Kidney epithelial cell (primary cell): ENCODE measurements around the gene ACCS. TPM values are rescaled to one million over a fixed set of nuclear protein-coding genes. Genes with fewer than 3 reads are reported as not detected.

Source experiments
- DNase-seq: peaks from one replicate; pipeline ENCODE4 v3.0.0-alpha.2; 2010; ENCODE audit warnings: low read depth
- H3K27me3 ChIP-seq: 2 replicates; pipeline ENCODE4 v1.6.0; 2011; ENCODE audit warnings: low read length; ENCODE audit not compliant: control insufficient read depth, insufficient read depth
- H3K36me3 ChIP-seq: 2 replicates; pipeline ENCODE4 v1.5.1; 2011; ENCODE audit warnings: low read length; ENCODE audit not compliant: control insufficient read depth, insufficient read depth
- H3K4me3 ChIP-seq: 2 replicates; pipeline ENCODE4 v1.5.1; 2011; ENCODE audit warnings: low read depth, mild to moderate bottlenecking, control low read depth, low read length
- total RNA-seq: library from RNA; depleted of rRNA; stranded (reverse); fragments of >200 nt; gene quantifications from 2 replicates; pipeline ENCODE4 v1.2.3, GENCODE V29; 2015
- TF ChIP-seq, protein P1 (sequence below): IDR thresholded peaks from 2 replicates; pipeline ENCODE4 v1.5.1; 2011; ENCODE audit warnings: mild to moderate bottlenecking, moderate library complexity, low read length, control low read depth, inconsistent platforms; ENCODE audit not compliant: insufficient read depth, poor library complexity, severe bottlenecking

The ACCS gene, protein sequence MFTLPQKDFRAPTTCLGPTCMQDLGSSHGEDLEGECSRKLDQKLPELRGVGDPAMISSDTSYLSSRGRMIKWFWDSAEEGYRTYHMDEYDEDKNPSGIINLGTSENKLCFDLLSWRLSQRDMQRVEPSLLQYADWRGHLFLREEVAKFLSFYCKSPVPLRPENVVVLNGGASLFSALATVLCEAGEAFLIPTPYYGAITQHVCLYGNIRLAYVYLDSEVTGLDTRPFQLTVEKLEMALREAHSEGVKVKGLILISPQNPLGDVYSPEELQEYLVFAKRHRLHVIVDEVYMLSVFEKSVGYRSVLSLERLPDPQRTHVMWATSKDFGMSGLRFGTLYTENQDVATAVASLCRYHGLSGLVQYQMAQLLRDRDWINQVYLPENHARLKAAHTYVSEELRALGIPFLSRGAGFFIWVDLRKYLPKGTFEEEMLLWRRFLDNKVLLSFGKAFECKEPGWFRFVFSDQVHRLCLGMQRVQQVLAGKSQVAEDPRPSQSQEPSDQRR
- 14.3 and 17.6 TPM in 2 replicates for total RNA-seq

DNA sequence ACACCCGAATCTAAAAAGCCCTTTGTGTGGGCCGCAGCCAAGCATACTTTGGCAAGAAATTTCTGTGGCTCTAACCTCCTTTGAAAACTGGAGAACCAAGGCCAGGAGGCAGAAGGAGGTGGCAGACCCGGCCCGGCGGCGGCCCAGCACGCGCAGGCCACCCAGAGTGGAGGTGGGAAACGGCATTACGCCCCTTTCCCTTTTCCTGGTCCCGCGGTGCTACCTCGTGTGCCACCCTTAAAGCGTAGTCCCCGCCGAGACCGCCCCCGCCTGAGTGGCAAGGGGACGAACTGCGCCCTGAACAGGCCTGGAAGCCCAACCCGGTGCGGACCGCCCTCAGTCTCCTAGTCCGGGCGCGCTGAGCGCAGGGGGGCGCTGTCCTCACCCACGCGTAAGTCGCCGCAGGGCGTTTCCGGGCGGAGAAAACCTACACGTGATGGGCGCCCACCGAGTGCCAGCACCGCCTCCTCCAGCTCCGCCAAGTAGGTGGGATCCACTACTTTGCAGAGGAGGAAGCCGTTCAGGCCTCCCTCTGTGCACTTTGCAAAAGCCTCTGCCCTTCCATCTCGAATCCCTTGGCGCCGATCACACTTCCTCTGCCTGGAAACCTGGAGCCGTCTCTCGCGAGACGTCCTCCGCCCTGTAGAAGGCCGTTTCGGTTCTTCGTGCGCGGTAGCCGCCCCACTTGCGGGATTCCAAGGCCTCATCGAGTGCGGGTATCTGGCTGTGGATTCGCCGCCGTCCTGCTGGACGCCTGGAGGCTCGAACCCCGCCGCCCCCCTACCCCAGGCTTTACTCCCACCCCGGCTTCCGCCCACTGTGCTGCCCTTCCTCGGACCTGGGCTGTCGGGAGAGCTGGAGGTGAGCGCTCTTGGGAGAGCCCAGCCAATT is at the start of gene ACCS:
Gene ACCS, plus strand, starts transcription at position 430 of the 891 bp plus-strand sequence. CDS start 1,358 bp downstream, outside the sequence.
- peak; percentile 69 for DNase-seq
- Histone ChIP-seq H3K27me3 (no peaks in the 10 kb centered on the region), H3K36me3 (no peaks in the 10 kb centered on the region), H3K4me3 (peak within 1 kb of the TSS; percentile 57)
- TF ChIP-seq, protein P1, sequence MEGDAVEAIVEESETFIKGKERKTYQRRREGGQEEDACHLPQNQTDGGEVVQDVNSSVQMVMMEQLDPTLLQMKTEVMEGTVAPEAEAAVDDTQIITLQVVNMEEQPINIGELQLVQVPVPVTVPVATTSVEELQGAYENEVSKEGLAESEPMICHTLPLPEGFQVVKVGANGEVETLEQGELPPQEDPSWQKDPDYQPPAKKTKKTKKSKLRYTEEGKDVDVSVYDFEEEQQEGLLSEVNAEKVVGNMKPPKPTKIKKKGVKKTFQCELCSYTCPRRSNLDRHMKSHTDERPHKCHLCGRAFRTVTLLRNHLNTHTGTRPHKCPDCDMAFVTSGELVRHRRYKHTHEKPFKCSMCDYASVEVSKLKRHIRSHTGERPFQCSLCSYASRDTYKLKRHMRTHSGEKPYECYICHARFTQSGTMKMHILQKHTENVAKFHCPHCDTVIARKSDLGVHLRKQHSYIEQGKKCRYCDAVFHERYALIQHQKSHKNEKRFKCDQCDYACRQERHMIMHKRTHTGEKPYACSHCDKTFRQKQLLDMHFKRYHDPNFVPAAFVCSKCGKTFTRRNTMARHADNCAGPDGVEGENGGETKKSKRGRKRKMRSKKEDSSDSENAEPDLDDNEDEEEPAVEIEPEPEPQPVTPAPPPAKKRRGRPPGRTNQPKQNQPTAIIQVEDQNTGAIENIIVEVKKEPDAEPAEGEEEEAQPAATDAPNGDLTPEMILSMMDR: peak; percentile 90

DNA sequence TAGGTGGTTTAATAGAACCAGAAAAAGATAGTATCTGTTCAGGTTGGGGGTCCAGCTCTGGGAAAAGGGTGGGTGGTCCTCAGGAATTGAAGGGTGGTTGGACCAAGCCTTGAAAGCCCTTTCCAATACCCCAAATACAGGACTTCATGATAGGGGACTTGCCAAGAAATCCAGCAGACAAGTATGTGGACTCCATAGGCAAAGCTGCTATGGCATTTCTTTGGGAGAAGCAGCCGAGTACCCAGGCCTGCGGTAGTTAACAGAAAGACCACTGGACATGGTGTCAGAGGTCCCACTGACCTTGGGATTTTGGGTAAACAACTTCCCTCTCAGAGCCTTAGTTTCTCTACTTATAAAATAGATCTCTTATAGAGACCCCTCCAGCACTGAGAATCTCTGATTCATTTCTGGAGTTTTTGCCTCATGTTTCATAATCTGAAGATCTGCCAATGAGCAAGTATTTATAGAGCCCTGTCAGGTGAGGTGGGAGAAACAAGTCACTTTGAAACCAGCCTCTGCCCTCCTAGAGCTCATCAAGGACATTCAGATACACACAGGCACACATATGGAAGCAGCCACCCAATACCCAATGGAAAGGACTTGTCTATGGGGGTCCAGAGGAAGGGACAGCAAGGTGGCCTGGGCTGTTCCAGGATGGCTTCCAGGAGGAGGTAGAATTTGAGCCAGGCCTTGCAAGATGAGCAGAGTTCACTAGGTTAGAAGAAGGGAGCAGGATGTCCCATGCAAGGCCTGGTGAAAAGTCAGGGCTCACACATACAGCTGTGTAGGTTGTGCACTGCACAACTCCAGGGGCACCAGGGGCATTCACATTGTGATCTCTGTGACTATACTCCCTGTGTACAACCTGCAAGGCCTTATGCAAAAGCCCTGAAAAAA is 49.3 kb upstream of the ACCS start:
- Histone ChIP-seq H3K27me3 (no peaks in the 10 kb centered on the region), H3K4me3 (no peak overlapping the region), H3K36me3 (no peaks in the 10 kb centered on the region)
- TF ChIP-seq, protein P1: no peak
- DNase-seq: no peak

DNA sequence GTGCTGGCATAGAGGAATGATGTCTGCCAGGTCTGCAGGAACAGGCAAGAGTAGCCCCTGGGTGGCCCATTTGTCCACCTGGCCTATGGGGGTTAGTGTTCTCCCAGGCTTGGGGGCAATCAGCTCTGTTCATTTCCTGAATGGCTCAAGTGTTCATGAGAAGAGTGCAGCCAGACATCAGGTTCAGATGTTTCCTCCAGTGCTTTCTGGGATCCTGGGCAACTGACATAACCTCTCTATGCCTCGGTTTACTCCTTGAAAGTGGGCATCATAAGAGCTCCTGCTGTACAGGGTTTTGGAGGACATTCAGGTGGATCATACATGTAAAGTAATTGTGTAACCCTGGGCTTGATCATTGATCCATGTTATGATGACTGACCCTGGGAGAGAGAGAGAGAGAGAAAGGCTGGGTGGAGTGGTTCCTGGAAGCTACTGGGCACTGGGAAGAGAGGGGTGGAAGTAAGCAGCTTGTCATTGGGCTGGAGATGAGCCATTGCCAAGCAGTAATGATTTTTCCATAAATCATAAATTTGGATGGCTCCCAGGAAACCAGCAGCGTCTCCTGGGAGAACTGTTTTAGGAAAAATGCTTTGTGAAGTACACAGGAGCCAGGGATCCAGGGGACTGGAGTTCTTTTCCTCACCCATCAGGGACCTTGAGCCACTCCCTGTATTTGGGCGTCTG is 48.5 kb upstream of the ACCS start:
- Histone ChIP-seq H3K36me3 (no peaks in the 10 kb centered on the region), H3K27me3 (no peaks in the 10 kb centered on the region), H3K4me3 (no peak overlapping the region)
- DNase-seq: no peak
- TF ChIP-seq, protein P1: no peak

DNA sequence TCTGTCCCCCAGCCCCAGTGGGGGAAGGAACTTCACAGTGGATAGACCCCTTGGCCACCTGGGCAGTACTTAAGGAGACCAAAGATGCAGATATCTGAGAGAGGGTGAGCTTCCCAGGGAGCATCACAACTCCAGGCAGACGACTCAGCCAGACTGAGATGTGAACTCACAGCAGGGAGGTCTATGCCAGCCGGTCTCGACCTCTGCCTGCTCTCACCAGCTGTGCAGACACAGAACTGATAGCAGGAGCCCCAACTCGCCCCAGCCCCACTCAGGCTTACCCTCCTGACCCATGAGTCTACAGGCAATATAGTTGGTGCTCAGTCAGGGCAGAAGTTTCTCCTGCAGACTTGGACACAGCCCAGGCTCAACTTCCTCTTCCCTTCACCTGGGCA is 47.9 kb upstream of the ACCS start:
- Histone ChIP-seq H3K36me3 (no peaks in the 10 kb centered on the region), H3K27me3 (no peaks in the 10 kb centered on the region), H3K4me3 (no peak overlapping the region)
- TF ChIP-seq, protein P1: no peak
- DNase-seq: no peak

DNA sequence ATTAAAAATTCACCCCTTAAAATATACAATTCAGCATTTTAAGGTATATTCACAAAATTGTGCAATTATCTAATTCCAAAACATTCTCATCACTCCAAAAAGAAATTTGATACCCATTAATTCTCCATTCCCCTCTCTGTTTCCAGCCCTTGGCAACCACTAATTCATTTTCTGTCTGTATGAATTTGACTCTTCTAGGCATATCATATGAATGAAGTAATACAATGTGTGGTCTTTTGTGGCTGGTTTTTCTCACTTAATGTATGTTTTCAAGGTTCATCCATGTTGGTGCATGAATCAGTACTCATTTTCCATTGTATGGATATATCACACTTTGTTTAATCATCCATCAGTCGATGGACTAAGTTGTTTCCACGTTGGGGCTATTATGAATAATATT is 47.2 kb upstream of the ACCS start:
- no peak overlapping the region for H3K4me3 ChIP-seq
- H3K36me3 ChIP-seq: no peaks in the 10 kb centered on the region
- TF ChIP-seq, protein P1: no peak
- H3K27me3 ChIP-seq: no peaks in the 10 kb centered on the region
- DNase-seq: no peak
